ENCODE data around the gene CCND3.

Gene CCND3

GRCh38 chr6:41920921-41921711, 20.5 kb downstream of the CCND3 start, which contains the start of the genes BYSL and MED20:
Gene BYSL (plus strand): TSS chr6:41921499. CDS start chr6:41921563, 64 bp downstream.
Gene MED20 (minus strand): TSS chr6:41921139. CDS start chr6:41921018, 121 bp downstream.
- DNase-seq: peak; percentile 70

- DNase-seq: no peak
Observed at GRCh38 chr6:41917528-41917927, 24.1 kb downstream of the CCND3 start.

GRCh38 chr6:41914869-41915530, 26.6 kb downstream of the CCND3 start:
- DNase-seq: no peak

GRCh38 chr6:41914343-41914742, 27.3 kb downstream of the CCND3 start:
- no peak for DNase-seq

GRCh38 chr6:41909727-41910126, 31.9 kb downstream of the CCND3 start:
- DNase-seq: no peak

- DNase-seq: no peak
Observed at GRCh38 chr6:41901882-41902519, 39.6 kb downstream of the CCND3 start.

GRCh38 chr6:41900861-41901260, 40.7 kb downstream of the CCND3 start:
- no peak for DNase-seq

- DNase-seq: no peak
Observed at GRCh38 chr6:41896281-41896680, 45.3 kb downstream of the CCND3 start.

- peak; percentile 84 for DNase-seq
Observed at GRCh38 chr6:41895300-41896233, 46.0 kb downstream of the CCND3 start, which contains the start of gene USP49. Gene USP49 (minus strand): TSS chr6:41895375. CDS start chr6:41806983, 88,392 bp downstream.

- no peak for DNase-seq
Observed at GRCh38 chr6:41894366-41895299, 47.0 kb downstream of the CCND3 start.

- DNase-seq: no peak
Observed at GRCh38 chr6:41892921-41893564, 48.6 kb downstream of the CCND3 start.

- no peak for DNase-seq
Observed at GRCh38 chr6:41887331-41887751, 54.3 kb downstream of the CCND3 start.

GRCh38 chr6:41885930-41886329, 55.7 kb downstream of the CCND3 start:
- no peak for DNase-seq

- DNase-seq: no peak
Observed at GRCh38 chr6:41884957-41885356, 56.7 kb downstream of the CCND3 start.

All from NCI-H1092 (cell line).